H9 (cell line): ENCODE measurements around the gene HSPBP1. TPM values are rescaled to one million over a fixed set of nuclear protein-coding genes. Genes with fewer than 3 reads are reported as not detected.

Experiments
- DNase-seq: peaks from one replicate; pipeline ENCODE4 v3.0.0-alpha.2; 2017
- H2AFZ ChIP-seq: one replicate; pipeline ENCODE4 v1.6.1; 2013; ENCODE audit warnings: mild to moderate bottlenecking, low read length, control low read depth, moderate library complexity
- H2AK5ac ChIP-seq: 2 replicates; pipeline ENCODE4 v1.6.1; 2013; ENCODE audit warnings: low read length, control low read depth, mixed read lengths; ENCODE audit not compliant: insufficient read length
- H2BK120ac ChIP-seq: one replicate; pipeline ENCODE4 v1.6.1; 2013; ENCODE audit warnings: low read depth, mild to moderate bottlenecking, low read length, control low read depth, inconsistent platforms; ENCODE audit not compliant: poor library complexity, severe bottlenecking
- H2BK12ac ChIP-seq: 2 replicates; pipeline ENCODE4 v1.6.1; 2013; ENCODE audit warnings: low read length, control low read depth, mixed read lengths, low read depth; ENCODE audit not compliant: insufficient read length
- H2BK15ac ChIP-seq: 2 replicates; pipeline ENCODE4 v1.6.1; 2013; ENCODE audit warnings: low read depth, low read length, control low read depth
- H2BK20ac ChIP-seq: one replicate; pipeline ENCODE4 v1.6.1; 2013; ENCODE audit warnings: low read depth, mild to moderate bottlenecking, low read length, control low read depth, inconsistent platforms; ENCODE audit not compliant: poor library complexity, severe bottlenecking
- H2BK5ac ChIP-seq: 2 replicates; pipeline ENCODE4 v1.6.1; 2013; ENCODE audit warnings: low read length, control low read depth, mixed read lengths; ENCODE audit not compliant: insufficient read length
- H3K14ac ChIP-seq: 2 replicates; pipeline ENCODE4 v1.6.1; 2013; ENCODE audit warnings: low read length, control low read depth; ENCODE audit not compliant: insufficient read depth
- H3K18ac ChIP-seq: 2 replicates; pipeline ENCODE4 v1.6.1; 2013; ENCODE audit warnings: low read depth, mild to moderate bottlenecking, mixed read lengths, low read length, control low read depth; ENCODE audit not compliant: insufficient read length
- H3K23ac ChIP-seq: 2 replicates; pipeline ENCODE4 v1.6.1; 2013; ENCODE audit warnings: low read length, control low read depth, mixed read lengths, low read depth; ENCODE audit not compliant: insufficient read length
- H3K23me2 ChIP-seq: 2 replicates; pipeline ENCODE4 v1.6.1; 2013; ENCODE audit warnings: low read depth, mild to moderate bottlenecking, mixed read lengths, low read length, control low read depth; ENCODE audit not compliant: insufficient read length, poor library complexity, severe bottlenecking
- H3K27ac ChIP-seq: 2 replicates; pipeline ENCODE4 v1.5.1; 2013; ENCODE audit warnings: low read length, control low read depth, mixed read lengths, low read depth; ENCODE audit not compliant: insufficient read length
- H3K27me3 ChIP-seq: 2 replicates; pipeline ENCODE4 v1.6.1; 2013; ENCODE audit warnings: low read length, control low read depth, inconsistent platforms; ENCODE audit not compliant: insufficient read depth
- H3K4ac ChIP-seq: 2 replicates; pipeline ENCODE4 v1.6.1; 2013; ENCODE audit warnings: low read depth, mild to moderate bottlenecking, control low read depth, inconsistent platforms, low read length, moderate library complexity
- H3K4me1 ChIP-seq: 2 replicates; pipeline ENCODE4 v1.6.1; 2013; ENCODE audit warnings: low read length, control low read depth, inconsistent platforms; ENCODE audit not compliant: insufficient read depth
- H3K4me2 ChIP-seq: 2 replicates; pipeline ENCODE4 v1.6.1; 2013; ENCODE audit warnings: low read length, control low read depth, mixed read lengths; ENCODE audit not compliant: insufficient read length, insufficient read depth
- H3K56ac ChIP-seq: 2 replicates; pipeline ENCODE4 v1.6.1; 2013; ENCODE audit warnings: low read depth, mild to moderate bottlenecking, mixed read lengths, low read length, control low read depth; ENCODE audit not compliant: insufficient read length
- H3K79me1 ChIP-seq: 2 replicates; pipeline ENCODE4 v1.6.1; 2013; ENCODE audit warnings: low read depth, mild to moderate bottlenecking, moderate library complexity, low read length, control low read depth, inconsistent platforms; ENCODE audit not compliant: insufficient read depth, poor library complexity, severe bottlenecking
- H3K79me2 ChIP-seq: 2 replicates; pipeline ENCODE4 v1.6.1; 2013; ENCODE audit warnings: low read length, control low read depth, inconsistent platforms; ENCODE audit not compliant: insufficient read depth
- H3K9ac ChIP-seq: 2 replicates; pipeline ENCODE4 v1.6.1; 2013; ENCODE audit warnings: low read length, control low read depth, mixed read lengths; ENCODE audit not compliant: insufficient read length; ENCODE audit errors: extremely low read depth
- H3K9me3 ChIP-seq: one replicate; pipeline ENCODE4 v1.6.1; 2013; ENCODE audit warnings: low read depth, low read length, inconsistent platforms; ENCODE audit not compliant: control insufficient read depth
- H3T11ph ChIP-seq: one replicate; pipeline ENCODE4 v1.6.1; 2013; ENCODE audit warnings: mild to moderate bottlenecking, low read length, control low read depth, inconsistent platforms
- H4K20me1 ChIP-seq: one replicate; pipeline ENCODE4 v1.6.1; 2013; ENCODE audit not compliant: control insufficient read depth, insufficient read length, insufficient read depth
- H4K5ac ChIP-seq: 2 replicates; pipeline ENCODE4 v1.6.1; 2013; ENCODE audit warnings: low read depth, mild to moderate bottlenecking, mixed read lengths, low read length, control low read depth; ENCODE audit not compliant: insufficient read length
- H4K8ac ChIP-seq: replicated peaks from 2 replicates; pipeline ENCODE4 v1.6.1; 2013; ENCODE audit warnings: low read length, control low read depth, mixed read lengths, low read depth; ENCODE audit not compliant: insufficient read length
- H4K91ac ChIP-seq: 2 replicates; pipeline ENCODE4 v1.6.1; 2013; ENCODE audit warnings: low read depth, mild to moderate bottlenecking, moderate library complexity, mixed read lengths, low read length, control low read depth; ENCODE audit not compliant: insufficient read length
- H3K27ac Mint-ChIP-seq, 3 experiments: 2 replicates in 2 of 3; 3 replicates in 1 of 3; pipeline ENCODE4 v1.8.0; 2020 to 2021; ENCODE audit warnings: mixed read lengths in 3 of 3, mild to moderate bottlenecking in 1 of 3, moderate library complexity in 1 of 3
- H3K27me3 Mint-ChIP-seq: 2 replicates; pipeline ENCODE4 v1.8.0; 2021; ENCODE audit warnings: low read depth, mild to moderate bottlenecking, moderate library complexity, mixed read lengths
- H3K36me3 Mint-ChIP-seq, 3 experiments: 2 replicates in 2 of 3; 3 replicates in 1 of 3; pipeline ENCODE4 v1.8.0; 2020 to 2021; ENCODE audit warnings: low read depth in 3 of 3, mixed read lengths in 3 of 3; ENCODE audit not compliant: insufficient read depth in 1 of 3
- H3K4me1 Mint-ChIP-seq, 2 experiments: 2 replicates each; pipeline ENCODE4 v1.8.0; 2020; ENCODE audit warnings: mixed read lengths in 2 of 2
- H3K4me3 Mint-ChIP-seq, 2 experiments: 2 replicates in 1 of 2; 3 replicates in 1 of 2; pipeline ENCODE4 v1.8.0; 2020 to 2021; ENCODE audit warnings: mild to moderate bottlenecking in 2 of 2, mixed read lengths in 2 of 2, moderate library complexity in 1 of 2
- H3K9me3 Mint-ChIP-seq, 2 experiments: 2 replicates in 1 of 2; 3 replicates in 1 of 2; pipeline ENCODE4 v1.8.0; 2020; ENCODE audit warnings: mild to moderate bottlenecking in 2 of 2, mixed read lengths in 2 of 2, moderate library complexity in 1 of 2
- WGBS: extraction: QIAGEN DNeasy Blood & Tissue Kit; methylation state at CpG from one replicate; pipeline ENCODE4 v1.1.7; 2013; ENCODE audit warnings: missing lambda C conversion rate, low lambda C conversion rate, mixed read lengths; ENCODE audit not compliant: insufficient read length; ENCODE audit errors: extremely low coverage; 5-methylcytosine and 5-hydroxymethylcytosine counted together
- total RNA-seq: library from RNA; stranded (reverse); gene quantifications from 2 replicates; pipeline ENCODE4 v1.2.1, GENCODE V29; 2021
- TF ChIP-seq, protein P1 (sequence below): fragments of 200-600 bp; sonication (generic); conservative IDR thresholded peaks from 3 replicates; pipeline ENCODE4 v1.8.0; 2021; ENCODE audit warnings: antibody characterized with exemption, mild to moderate bottlenecking

HSPBP1 gene
- total RNA-seq, 1 experiment from 2014 or later, result 47.4 TPM

DNA sequence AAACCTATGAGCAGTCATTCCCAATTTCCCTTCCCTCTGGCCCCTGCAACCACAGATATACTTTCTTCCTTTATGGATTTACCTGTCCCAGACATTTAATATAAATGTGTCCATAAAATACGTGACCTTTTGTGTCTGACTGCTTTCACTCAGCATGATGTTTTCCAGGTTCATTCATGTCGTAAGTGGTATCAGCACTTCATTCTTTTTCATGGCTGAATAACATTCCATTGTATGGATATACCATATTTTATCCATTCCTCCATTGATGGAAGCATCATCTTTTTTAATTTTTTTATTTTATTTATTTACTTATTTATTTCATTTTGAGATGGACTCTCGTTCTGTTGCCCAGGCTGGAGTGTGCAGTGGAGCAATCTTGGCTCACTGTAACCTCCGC is 13.1 kb downstream of the HSPBP1 start:
- Histone ChIP-seq H4K20me1 (no peaks in the 10 kb centered on the region), H3K9me3 (peaks cover 8% of the 10 kb centered on the region), H3K27ac (no peak overlapping the region), H3K4me1 (no peaks in the 10 kb centered on the region), H2BK120ac (no peak overlapping the region), H2BK20ac (no peak overlapping the region), H3K9ac (no peak overlapping the region), H3K56ac (no peak overlapping the region), H3K27me3 (no peaks in the 10 kb centered on the region), H2BK12ac (no peak overlapping the region), H3K79me2 (no peaks in the 10 kb centered on the region), H3K14ac (no peak overlapping the region), H3K4ac (no peak overlapping the region), H3K23me2 (no peaks in the 10 kb centered on the region), H2AFZ (no peak overlapping the region), H2BK5ac (no peak overlapping the region), H3K79me1 (no peaks in the 10 kb centered on the region), H2BK15ac (no peak overlapping the region), H4K8ac (no peak overlapping the region), H3K18ac (no peak overlapping the region), H2AK5ac (no peak overlapping the region), H3T11ph (no peak overlapping the region), H4K91ac (no peak overlapping the region), H3K23ac (no peak overlapping the region), H3K4me2 (no peak overlapping the region), H4K5ac (no peak overlapping the region)
- H3K9me3 Mint-ChIP-seq, result peaks cover 8 to 10% of the 10 kb centered on the region in 2 experiments
- no peak overlapping the region for H3K27ac Mint-ChIP-seq
- TF ChIP-seq, protein P1, sequence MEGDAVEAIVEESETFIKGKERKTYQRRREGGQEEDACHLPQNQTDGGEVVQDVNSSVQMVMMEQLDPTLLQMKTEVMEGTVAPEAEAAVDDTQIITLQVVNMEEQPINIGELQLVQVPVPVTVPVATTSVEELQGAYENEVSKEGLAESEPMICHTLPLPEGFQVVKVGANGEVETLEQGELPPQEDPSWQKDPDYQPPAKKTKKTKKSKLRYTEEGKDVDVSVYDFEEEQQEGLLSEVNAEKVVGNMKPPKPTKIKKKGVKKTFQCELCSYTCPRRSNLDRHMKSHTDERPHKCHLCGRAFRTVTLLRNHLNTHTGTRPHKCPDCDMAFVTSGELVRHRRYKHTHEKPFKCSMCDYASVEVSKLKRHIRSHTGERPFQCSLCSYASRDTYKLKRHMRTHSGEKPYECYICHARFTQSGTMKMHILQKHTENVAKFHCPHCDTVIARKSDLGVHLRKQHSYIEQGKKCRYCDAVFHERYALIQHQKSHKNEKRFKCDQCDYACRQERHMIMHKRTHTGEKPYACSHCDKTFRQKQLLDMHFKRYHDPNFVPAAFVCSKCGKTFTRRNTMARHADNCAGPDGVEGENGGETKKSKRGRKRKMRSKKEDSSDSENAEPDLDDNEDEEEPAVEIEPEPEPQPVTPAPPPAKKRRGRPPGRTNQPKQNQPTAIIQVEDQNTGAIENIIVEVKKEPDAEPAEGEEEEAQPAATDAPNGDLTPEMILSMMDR, result no peak
- H3K27me3 Mint-ChIP-seq, result no peaks in the 10 kb centered on the region; the same call in 1 of the 2 replicates
- DNase-seq, result no peak
- no peak overlapping the region for H3K4me3 Mint-ChIP-seq
- H3K4me1 Mint-ChIP-seq, result peaks cover 0 to 7% of the 10 kb centered on the region in 2 experiments; a peak in 1 of 4 replicates
- no CpG with 5 or more reads among the region's 4 CpGs for WGBS
- H3K36me3 Mint-ChIP-seq, result peaks cover 12 to 14% (median 12%) of the 10 kb centered on the region in 3 experiments
